NCI-H446 treated with DMSO at 0.1 percent for 48 hours (cell line): ENCODE results near the gene HSPA8.
A peak's percentile ranks its signal among the peaks of the same experiment; 100 is the strongest.
"Not testable (repeated sequence)": the region's sequence is repeated elsewhere in the genome, so short reads cannot be mapped to it uniquely, and the experiment has no call there.

Source experiments
- DNase-seq: peaks from one replicate; lab custom pipeline; 2025; lab: John Stamatoyannopoulos, UW

Gene HSPA8

DNA sequence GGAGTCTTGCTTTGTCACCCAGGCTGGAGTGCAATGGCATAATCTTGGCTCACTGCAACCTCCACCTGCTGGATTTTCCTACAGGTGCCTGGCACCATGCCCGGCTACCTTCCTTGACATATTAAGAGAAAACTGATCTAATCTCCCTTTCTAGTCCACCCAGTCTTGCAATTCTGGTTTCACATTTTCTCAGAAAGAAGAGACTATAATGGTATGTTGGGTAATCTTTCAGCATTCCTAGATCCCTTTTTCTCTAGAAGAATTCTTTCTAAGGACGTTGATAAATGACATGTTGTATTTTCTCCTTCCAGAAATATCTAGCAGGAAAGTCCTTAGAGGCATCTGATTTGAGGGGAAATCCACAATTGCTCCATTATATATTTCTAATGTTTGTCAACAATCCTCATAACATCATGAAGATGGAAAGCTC is 10.4 kb upstream of the HSPA8 start:
- DNase-seq = no peak

DNA sequence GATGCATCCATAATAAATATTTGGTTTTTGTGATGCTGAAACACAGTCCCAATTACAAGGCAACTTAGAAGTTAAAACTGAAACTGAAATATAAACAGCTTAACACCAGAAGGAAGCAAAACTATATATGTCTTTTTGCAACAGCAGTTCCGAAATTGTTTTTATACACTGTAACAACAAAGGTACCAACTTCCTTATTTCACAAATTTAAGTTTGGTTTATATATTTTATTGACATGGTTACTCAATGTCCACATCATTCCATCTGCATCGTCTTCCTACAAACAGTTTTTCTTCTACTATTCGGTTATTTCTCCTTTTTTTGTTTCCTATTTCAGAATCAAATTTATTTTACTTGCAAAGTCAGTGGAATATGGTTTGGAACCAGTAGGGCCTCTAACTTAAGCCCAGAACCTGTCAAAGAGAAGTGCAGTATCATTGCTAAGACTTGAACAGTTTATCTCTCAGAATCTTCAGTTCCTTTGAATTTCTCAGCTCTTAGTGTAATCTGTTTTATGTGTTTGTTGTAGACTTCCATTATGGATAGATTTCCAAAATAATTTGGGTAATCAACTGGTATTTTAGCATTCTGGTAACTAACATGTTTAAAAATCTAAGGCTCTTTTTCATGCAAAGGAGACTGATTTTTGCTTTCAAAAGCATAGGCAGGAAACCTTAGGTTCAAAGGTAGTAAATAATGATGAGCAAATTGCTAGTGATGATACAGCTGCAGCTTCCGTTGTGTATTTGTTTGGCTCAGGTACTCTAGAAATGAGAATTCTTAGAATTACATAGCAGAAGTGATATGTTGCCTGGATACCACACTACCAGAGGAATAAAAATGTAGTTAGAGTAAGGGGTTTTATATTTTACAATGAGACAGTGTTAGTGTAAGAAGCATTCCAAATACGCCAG is 8.2 kb upstream of the HSPA8 start:
- no peak for DNase-seq

DNA sequence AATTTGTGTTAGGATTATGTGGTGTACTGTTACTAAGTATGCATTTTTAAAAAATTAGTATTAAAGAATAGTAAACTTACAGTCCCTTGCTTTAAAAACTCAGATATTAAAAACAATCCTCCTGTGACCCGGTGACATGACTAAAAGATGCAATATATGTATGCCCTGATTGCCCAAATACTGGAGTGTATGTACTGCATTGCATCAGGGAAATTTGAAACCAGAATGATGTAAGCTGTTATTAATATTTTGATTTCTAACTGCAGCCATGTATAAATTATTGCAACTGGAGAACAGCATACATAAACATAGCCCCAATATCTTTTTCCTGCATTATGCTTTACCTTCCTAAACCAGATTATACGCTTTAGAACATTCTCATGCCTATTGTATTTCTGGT is 3.7 kb upstream of the HSPA8 start:
- peak; percentile 24 for DNase-seq

DNA sequence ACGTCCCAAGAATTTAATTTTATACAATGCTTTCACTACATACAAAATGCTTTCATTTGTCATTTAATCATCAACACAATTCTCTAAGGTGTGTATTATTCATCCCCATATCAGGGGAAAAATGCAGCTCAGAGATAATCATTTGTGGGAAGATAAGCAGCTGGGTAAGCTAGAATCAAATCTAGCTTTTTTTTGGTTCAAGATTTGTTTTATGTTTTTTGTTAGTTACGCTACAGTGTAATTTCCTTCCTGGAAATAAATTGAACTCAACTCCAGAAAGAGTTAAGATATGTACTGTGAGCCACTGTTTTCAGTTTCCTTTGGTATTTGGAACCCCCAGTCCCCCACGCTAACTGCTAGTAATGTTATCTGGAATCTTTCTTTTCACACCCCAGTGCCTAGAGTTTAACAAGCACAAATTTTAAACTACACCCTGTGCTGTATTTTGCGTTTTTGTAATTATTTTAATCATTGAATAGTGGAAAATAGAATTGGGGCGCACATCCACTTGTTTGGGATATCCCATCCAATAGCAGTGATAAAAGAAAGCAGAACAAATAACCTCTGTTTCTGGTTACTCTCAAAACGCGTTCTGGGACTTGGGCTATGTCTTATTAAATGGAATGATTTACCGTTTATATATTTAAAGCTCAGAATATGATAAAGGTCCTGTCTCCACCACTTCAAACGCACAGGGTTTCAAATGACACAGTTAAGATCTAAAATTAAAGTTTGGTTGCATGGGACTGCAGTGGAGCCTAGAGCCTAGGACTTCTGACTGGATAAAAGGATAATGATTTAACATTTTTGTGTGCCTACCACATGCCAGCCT is 2.1 kb upstream of the HSPA8 start:
- DNase-seq = no peak

DNA sequence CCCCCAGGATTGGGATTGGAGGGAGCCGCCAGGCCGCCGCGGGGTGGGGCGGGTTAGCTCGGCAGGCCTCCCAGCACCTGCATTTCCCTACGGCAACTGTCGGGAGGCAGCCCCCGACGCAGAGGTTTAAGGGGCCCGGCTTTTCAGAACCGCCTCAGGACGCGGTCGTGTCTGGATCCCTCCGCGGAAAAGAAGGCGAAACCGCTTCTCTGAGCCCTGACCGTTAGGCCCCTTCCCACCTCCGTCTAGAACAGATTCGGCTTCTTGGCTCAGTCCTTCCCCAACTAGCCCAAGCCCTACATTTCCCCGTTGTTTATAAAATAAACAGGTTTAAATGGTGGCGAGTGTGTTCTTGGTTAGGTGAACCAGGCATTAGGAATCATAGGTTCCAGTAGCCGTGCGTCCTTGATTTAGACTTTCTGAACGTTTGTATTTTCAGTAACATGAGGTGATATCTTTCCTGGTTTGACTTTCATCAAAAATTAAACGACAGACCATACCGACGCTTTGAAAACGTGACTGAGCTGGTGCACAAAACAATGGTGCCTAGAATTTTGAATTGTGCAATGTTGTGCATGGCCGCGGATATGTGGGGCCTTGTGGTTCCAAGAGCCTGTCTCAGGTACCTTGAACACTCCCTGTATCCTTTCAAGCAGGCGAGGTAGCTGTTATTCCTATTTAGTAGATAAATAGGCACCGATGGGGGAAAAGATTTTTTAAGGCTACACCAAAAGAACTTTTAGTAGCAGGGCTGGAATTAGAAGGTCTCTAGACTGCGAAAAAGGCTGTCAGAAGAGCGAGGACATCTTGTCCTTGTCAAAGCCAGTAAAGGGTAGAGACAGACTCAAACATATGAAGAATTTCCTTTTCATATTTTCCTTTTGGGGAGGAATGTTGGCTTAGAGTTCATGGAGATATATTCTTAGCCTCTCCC is 1.2 kb upstream of the HSPA8 start:
- peak; percentile 62 for DNase-seq

DNA sequence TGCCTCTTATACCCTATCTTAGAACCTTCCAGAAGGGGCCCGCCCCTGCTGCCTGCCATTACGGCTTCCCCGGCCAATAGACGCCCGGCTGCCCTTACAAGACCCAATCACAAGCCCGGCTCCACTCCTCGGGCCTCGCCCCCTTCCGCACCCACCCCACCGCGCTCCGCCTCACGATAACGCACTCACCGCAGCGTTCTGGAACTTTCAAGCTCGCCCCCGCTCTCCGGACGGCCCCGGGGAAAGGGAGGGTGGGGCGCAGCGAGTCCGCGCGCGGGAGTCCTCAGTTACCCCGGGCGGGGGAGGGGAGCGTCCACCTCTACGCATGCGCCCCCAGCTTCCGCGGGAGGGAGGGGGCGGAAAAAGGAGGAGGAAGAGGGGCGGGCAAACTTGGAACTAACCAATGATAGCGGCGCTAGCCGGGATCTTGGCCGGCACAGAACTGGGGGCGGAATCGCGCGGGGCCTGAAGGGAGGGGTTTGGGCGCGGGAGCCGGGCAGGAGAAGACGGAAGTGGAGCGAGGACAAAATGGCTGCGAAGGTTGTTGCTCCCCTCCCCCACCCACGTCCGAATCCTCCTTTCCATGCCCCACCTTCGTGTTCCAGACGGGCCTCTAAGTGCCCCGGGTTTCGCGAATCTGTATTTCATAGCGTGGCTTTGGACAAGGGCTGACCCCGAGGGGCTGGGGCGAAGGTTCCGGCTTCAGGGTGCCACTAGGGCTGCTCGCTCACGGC is 389 bp upstream of the HSPA8 start:
- peak; percentile 100 for DNase-seq

DNA sequence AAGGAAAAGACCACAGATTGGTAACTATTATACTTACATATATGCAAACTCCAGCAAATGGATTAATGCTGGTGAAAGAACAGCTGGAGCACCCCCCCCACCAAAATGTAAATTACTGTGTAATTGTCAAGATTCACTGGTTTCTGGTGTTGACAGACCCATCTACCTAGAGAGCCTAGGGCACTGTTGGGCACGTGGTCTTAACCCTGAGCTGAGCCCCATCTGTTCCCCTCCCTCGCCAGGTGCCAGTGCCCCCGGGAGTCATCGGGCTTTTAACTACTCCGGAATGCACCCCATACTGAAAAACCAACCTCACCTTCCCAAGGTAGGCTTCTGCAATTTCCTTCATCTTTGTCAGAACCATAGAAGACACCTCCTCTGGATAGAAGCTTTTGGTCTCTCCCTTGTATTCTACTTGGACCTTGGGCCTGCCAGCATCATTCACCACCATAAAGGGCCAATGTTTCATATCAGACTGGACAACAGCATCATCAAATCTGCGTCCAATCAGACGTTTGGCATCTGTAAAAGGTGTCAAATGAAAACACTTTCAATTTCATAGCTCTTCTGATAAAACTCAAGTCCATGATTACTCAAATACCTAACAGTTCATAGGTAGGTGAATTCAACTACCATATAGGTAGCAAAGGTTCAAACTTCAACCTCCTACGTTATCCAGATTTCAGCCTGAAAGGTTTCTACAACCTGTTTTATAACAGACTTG is 1.5 kb downstream of the HSPA8 start:
- DNase-seq = no peak

DNA sequence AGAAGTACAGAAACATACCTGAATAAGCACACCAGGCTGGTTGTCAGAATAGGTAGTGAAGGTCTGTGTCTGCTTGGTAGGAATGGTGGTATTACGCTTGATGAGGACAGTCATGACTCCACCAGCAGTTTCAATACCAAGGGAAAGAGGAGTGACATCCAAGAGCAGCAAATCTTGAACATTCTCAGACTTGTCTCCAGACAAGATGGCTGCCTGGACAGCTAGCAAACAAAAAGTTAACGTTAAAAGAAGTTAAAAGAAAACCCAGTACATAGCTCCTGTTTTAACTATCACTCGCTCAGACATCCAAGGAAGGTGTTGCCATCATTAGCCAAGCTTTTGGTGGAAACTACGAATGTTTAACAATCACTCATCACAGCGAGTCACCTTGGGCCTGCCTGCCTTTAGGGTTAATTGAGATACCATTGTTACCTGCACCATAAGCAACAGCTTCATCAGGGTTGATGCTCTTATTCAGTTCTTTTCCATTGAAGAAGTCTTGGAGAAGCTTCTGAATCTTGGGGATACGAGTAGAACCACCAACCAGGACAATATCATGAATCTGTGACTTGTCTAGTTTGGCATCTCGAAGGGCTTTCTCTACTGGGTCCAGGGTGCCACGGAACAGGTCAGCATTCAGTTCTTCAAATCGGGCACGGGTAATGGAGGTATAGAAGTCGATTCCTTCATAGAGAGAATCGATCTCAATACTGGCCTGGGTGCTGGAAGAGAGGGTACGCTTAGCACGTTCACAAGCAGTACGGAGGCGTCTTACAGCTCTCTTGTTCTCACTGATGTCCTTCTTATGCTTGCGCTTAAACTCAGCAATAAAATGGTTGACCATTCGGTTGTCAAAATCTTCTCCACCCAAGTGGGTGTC is 2.7 kb downstream of the HSPA8 start:
- not testable (repeated sequence) for DNase-seq

DNA sequence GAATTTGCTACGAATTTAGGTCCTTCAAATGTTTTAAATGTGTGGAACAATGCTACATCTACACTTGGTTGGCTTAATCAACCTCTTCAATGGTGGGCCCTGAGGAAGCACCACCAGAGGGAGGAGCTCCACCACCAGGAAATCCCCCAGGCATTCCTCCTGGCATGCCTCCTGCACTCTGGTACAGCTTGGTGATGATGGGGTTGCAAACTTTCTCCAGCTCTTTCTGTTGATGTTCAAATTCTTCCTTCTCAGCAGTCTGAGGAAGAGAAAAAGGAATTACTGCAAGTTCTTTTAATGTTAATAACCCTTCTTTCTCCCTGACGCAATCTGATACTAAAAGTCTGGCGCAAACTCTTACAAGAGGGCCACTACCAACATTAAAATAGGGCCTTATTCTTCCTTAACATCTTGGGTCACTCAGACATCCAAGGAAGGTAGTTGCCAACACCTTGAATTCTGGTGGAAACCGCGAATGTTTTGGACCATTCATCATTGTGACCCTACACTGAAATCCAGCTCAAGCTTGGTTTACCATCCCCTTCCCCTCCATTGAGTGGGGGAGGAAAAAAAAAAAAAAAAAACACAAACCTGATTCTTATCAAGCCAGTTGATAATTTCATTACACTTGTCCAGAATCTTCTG is 4.2 kb downstream of the HSPA8 start:
- DNase-seq = no peak

DNA sequence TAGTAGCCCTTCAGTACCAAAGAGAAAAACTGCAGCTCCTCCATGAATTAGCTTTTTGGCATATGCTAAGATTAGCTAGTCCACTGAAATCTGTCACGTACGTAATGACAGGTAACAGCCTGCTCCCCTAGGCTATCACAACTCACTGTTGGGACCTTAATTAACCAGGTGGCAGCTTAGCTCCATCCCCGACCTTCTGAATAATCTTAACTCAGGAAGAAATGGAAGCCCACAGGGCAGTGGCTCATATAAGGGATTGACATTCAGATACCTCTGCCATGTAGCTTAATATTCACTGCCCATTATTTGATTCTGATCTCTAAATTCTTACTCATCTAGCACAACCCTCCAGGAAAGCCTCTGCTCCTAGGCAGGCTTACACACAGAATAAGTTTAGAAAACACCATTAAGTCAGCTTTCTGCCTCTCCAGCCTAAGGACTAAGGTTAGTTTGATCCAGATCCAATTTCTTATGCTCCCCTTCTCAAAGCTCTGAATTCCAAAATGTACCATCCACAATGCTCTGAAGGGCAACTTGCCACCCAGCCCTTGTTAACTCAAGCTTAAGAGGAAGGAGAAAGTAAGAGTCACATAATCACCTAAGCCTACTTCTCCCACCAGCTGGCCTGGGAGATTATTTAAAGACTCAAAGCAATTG is 5.0 kb downstream of the HSPA8 start:
- no peak for DNase-seq

DNA sequence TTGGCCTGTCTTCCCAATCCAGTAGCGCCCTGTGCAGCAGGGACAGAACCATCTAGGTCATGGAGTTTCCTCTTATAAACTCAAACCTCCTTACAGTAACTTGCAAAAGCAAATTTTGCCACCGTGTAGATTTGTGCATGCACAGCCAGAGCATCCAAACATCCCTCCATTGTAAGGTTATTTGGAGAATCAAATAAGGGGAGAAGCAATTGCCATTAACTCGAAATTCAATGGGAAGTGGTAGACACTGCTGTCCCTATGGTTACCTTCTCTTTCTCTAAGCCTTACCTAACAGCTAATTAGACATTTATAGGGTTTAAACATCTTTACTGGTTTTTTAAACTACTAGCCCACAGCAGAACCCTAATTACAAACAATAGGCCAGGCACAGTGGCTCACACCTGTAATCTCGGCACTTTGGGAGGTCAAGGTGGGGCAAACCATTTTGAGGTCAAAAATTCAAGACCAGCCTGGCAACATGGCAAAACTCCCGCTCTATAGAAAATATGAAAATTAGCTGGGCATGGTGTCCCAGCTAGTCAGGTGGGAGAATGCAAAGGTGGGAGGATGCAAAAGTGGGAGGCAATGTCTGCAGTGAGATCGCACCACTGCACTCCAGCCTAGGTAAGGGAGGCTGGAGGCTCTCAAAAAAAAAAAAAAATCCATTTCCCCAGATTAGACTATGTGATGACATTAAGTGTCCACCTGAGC is 6.6 kb downstream of the HSPA8 start:
- DNase-seq = no peak

DNA sequence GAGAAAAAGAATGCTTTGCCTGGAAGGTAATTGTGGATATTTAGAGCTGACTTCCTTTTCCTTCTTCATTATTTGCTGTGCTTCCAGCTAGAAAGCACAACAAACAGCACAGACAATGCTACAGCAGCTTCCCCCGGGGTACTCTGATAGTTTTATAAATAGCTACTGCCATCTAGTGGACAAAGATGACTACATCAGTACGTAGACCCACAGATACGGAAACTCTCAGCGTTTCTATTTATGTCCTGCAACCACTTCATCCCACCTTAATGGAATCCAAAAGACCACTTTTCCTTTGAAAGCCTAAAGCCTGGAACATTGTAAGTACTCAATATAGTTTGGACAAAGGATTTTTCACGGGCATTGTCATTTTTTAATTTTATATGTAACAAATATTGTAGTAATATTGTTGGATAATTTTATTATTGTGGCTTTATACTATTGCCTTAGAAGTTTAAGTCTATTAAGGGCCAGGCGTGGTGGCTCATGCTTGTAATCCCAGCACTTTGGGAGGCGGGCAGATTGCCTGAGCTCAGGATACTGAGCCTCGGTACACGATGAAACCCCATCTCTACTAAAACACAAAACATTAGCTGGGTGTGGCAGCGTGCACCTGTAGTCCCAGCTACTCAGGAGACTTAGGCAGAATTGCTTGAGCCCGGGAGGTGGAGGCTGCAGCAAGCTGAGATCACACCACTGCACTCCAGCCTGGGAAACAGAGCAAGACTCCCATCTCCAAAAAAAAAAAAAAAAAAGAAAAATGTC is 7.5 kb downstream of the HSPA8 start:
- DNase-seq = peak; percentile 61

DNA sequence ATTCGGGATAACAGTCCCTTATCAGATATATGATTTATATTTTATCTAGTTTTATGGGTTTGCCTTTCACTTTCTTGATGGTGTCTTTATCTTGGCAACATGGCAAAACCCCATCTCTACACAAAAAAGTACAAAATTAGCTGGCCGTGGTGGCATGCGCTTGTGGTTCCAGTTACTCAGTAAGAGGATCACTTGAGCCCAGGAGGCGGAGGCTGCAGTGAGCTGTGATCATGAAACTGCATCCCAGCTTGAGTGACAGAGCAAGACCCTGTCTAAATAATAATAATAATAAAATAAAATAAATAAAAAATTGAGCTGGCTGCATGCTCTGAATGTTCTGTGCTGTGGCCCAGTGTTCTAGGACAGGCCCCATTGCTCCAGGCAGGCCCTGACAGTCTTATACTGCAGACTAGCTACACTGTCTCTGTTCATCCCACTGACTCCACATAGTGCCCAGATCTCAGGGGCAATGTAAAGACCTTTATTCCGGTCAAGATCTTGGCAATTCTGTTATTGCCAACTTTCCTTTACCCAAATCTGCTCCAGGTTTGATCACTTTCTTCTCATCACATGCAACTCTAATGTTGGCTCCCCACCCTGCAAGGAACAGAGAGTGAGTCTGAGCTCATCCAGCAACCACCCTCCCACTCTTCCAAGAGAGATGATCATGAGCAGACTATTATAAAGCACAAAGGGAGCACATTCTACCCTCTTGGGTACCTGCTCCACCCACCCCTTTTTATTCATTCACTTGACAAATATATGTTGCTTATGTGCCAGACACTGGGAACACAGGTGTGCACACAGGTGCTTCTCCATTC is 8.8 kb downstream of the HSPA8 start:
- no peak for DNase-seq

DNA sequence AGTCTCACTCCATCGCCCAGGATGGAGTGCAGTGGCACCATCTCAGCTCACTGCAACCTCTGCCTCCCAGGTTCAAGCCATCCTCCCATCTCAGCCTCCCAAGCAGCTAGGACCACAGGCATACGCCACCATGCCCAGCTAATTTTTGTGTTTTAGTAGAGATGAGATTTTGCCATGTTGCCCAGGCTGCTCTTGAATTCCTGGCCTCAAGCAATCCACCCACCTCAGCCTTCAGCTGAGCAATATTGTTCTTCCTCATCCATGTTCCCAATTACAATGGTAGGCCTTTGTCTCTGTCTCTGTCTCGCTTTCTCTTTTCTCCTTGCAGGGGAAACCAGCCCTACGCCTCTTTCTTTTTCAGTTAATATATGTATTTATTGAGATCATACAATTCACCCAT is 10.3 kb downstream of the HSPA8 start:
- DNase-seq = no peak

DNA sequence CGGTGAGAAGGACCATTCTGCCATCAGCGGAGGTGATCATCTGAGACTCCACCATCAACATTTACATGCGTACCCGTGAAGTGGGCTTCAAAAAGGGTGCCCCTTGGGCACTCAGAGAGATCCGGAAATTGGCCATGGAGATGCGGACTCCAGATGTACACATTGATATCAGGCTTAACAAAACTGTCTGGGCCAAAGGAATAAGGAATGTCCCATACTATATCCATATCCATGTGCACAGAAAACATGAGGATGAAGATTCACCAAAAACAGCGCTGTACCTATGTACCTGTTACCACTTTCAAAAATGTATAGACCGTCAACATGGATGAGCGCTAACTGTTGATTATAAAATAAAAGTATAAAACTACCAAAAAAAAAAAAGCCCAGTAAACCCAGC is 10.8 kb downstream of the HSPA8 start:
- no peak for DNase-seq

DNA sequence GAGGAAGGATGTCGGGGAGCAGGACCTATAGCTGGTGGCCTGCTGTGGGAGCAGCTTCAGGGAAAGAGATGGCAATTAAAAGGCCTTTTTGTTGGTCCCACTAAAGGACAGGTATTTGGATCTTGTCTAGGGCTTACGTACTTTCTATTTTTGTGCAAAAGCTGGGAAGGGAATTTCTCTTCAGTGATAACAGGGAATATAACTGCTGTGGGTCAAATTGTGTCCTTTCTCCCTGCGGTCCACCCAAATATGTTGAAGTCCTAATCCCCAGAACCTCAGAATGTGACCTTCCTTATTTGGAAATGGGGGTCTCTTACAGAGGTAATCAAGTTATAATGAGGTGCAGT is 14.0 kb downstream of the HSPA8 start:
- DNase-seq = no peak
